K562 (cell line): ENCODE data around the gene IPPK. TPM values are rescaled to one million over a fixed set of nuclear protein-coding genes. Genes with fewer than 3 reads are reported as not detected.

Experiments used
- C11orf30 ChIP-seq: fragments of 450-650 bp; IDR thresholded peaks from 2 replicates; pipeline ENCODE4 v1.6.1; 2016; ENCODE audit warnings: low read depth, mild to moderate bottlenecking
- CBFB ChIP-seq: sonication (generic); formaldehyde crosslinking; IDR thresholded peaks from 2 replicates; pipeline ENCODE4 v1.4.0; 2020; ENCODE audit warnings: mild to moderate bottlenecking, missing genetic modification reagents
- GATA2 ChIP-seq: sonication (generic); formaldehyde crosslinking; IDR thresholded peaks from 2 replicates; pipeline ENCODE4 v1.4.0; 2020; ENCODE audit warnings: mild to moderate bottlenecking, missing genetic modification reagents
- MITF ChIP-seq: IDR thresholded peaks from 2 replicates; pipeline ENCODE4 v1.6.1; 2014; ENCODE audit warnings: antibody characterized with exemption
- PHB ChIP-seq: fragments of 250-450 bp; sonication (Bioruptor Pico); IDR thresholded peaks from 2 replicates; pipeline ENCODE4 v1.5.0; 2021
- PRMT5 ChIP-seq: sonication (generic); formaldehyde crosslinking; IDR thresholded peaks from 2 replicates; pipeline ENCODE4 v1.5.0; 2020; ENCODE audit warnings: missing genetic modification reagents
- RHOXF2B ChIP-seq: fragments of 250-450 bp; sonication (Bioruptor Pico); conservative IDR thresholded peaks from 2 replicates; pipeline ENCODE4 v1.5.1; 2021
- ZNF778 ChIP-seq: fragments of 450-650 bp; formaldehyde crosslinking; IDR thresholded peaks from 2 replicates; pipeline ENCODE4 v1.4.0; 2020; ENCODE audit warnings: mild to moderate bottlenecking, moderate library complexity
- polyA plus RNA-seq, 8 experiments: library from polyadenylated mRNA; depleted of rRNA in 4 of 8; stranded (reverse) in 5 of 8; unstranded in 3 of 8; fragments of >200 nt; fragmentation: Nextera tagmentation in 2 of 8; fragmentation: Illumina TruSeq in 1 of 8; extraction: Ambion mirVana in 2 of 8; extraction: Trizol in 1 of 8; gene quantifications; 2 replicates each; pipeline versions ENCODE4 v1.2.1 to v1.2.3, GENCODE V29; 2011 to 2014; ENCODE audit warnings: inconsistent platforms in 1 of 8, missing spikeins in 1 of 8
- total RNA-seq, 7 experiments: library from RNA; depleted of rRNA in 6 of 7; stranded (reverse); fragments of >200 nt in 6 of 7; fragmentation: Illumina TruSeq in 2 of 7; extraction: Trizol in 2 of 7; gene quantifications; 2 replicates each; pipeline versions ENCODE4 v1.2.1 to v1.2.3, GENCODE V29; 2011 to 2021; ENCODE audit warnings: low replicate concordance in 1 of 7
- TF ChIP-seq, protein P1 (sequence below): fragments of 250-450 bp; sonication (Bioruptor Pico); IDR thresholded peaks from 2 replicates; pipeline ENCODE4 v1.5.1; 2021; ENCODE audit warnings: mild to moderate bottlenecking
- TF ChIP-seq, protein P2 (sequence below): sonication (generic); formaldehyde crosslinking; IDR thresholded peaks from 2 replicates; pipeline ENCODE4 v1.8.0; 2022; ENCODE audit warnings: mild to moderate bottlenecking, low read depth, missing genetic modification reagents
- TF ChIP-seq, protein P3 (sequence below): fragments of 450-650 bp; IDR thresholded peaks from 2 replicates; pipeline ENCODE4 v1.6.1; 2016; ENCODE audit warnings: mild to moderate bottlenecking

Gene IPPK
- total and polyA plus RNA-seq, 9 of the 15 experiments (the other 6 are each of a cell fraction or from before 2014, with no cell fraction given) = 3.1 to 22.2 (median 11.2) TPM

- TF ChIP-seq ZNF778 (CRISPR knock-in tag) (no peak), CBFB (CRISPR knock-in tag) (peak; percentile 69; the same call in 1 of the 2 replicates), PRMT5 (CRISPR knock-in tag) (no peak), PHB (CRISPR knock-in tag) (no peak), MITF (no peak), RHOXF2B (CRISPR knock-in tag) (no peak), GATA2 (CRISPR knock-in tag) (no peak), C11orf30 (peak; percentile 87)
- TF ChIP-seq, protein P1, sequence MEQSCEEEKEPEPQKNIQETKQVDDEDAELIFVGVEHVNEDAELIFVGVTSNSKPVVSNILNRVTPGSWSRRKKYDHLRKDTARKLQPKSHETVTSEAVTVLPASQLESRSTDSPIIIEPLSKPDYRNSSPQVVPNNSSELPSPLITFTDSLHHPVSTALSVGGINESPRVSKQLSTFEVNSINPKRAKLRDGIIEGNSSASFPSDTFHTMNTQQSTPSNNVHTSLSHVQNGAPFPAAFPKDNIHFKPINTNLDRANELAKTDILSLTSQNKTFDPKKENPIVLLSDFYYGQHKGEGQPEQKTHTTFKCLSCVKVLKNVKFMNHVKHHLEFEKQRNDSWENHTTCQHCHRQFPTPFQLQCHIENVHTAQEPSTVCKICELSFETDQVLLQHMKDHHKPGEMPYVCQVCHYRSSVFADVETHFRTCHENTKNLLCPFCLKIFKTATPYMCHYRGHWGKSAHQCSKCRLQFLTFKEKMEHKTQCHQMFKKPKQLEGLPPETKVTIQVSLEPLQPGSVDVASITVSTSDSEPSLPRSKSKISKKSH (CRISPR knock-in tag) = no peak
- TF ChIP-seq, protein P2, sequence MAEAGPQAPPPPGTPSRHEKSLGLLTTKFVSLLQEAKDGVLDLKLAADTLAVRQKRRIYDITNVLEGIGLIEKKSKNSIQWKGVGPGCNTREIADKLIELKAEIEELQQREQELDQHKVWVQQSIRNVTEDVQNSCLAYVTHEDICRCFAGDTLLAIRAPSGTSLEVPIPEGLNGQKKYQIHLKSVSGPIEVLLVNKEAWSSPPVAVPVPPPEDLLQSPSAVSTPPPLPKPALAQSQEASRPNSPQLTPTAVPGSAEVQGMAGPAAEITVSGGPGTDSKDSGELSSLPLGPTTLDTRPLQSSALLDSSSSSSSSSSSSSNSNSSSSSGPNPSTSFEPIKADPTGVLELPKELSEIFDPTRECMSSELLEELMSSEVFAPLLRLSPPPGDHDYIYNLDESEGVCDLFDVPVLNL (CRISPR knock-in tag) = no peak; the same call in 1 of the 2 replicates
- TF ChIP-seq, protein P3, sequence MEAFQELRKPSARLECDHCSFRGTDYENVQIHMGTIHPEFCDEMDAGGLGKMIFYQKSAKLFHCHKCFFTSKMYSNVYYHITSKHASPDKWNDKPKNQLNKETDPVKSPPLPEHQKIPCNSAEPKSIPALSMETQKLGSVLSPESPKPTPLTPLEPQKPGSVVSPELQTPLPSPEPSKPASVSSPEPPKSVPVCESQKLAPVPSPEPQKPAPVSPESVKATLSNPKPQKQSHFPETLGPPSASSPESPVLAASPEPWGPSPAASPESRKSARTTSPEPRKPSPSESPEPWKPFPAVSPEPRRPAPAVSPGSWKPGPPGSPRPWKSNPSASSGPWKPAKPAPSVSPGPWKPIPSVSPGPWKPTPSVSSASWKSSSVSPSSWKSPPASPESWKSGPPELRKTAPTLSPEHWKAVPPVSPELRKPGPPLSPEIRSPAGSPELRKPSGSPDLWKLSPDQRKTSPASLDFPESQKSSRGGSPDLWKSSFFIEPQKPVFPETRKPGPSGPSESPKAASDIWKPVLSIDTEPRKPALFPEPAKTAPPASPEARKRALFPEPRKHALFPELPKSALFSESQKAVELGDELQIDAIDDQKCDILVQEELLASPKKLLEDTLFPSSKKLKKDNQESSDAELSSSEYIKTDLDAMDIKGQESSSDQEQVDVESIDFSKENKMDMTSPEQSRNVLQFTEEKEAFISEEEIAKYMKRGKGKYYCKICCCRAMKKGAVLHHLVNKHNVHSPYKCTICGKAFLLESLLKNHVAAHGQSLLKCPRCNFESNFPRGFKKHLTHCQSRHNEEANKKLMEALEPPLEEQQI = no peak
Measured at GRCh38 chr9:92669890-92670708, at the start of gene IPPK (continued).
